Panc1 (cell line): ENCODE measurements around the gene FAM98B. TPM values are rescaled to one million over a fixed set of nuclear protein-coding genes. Genes with fewer than 3 reads are reported as not detected.

Experiments used
- ATAC-seq: fragments of 200-7000 bp; cut with Tn5 transposase; 2 replicates; pipeline ENCODE4 v1.9.1; 2020; ENCODE audit warnings: mild to moderate bottlenecking, moderate library complexity
- BruUV-seq: library from RNA; stranded (reverse); fragments of 400-500 nt; replicated peaks from 2 replicates; lab custom pipeline; 2021; lab: Mats Ljungman, UMichigan
- CTCF ChIA-PET: fragments of 300-600 bp; sonication (Branson Sonifier 250); formaldehyde crosslinking; loops from one replicate; lab custom pipeline; 2022; ENCODE audit warnings: antibody characterized with exemption; lab: Charles Lee
- POLR2A ChIA-PET: fragments of 300-600 bp; sonication (Branson Sonifier 250); formaldehyde crosslinking; loops from one replicate; lab custom pipeline; 2022; ENCODE audit warnings: antibody characterized with exemption; lab: Charles Lee
- DNase-seq: peaks from one replicate; pipeline ENCODE4 v3.0.0-alpha.2; 2010; ENCODE audit warnings: low read depth, low spot score
- H3K27ac ChIP-seq: 2 replicates; pipeline ENCODE4 v1.5.1; 2011; ENCODE audit warnings: mild to moderate bottlenecking, low read length, inconsistent platforms
- H3K27me3 ChIP-seq: fragments of 200-500 bp; sonication (Bioruptor generic); 2 replicates; pipeline ENCODE4 v1.6.0; 2014; ENCODE audit warnings: low read length, inconsistent platforms; ENCODE audit not compliant: control insufficient read depth, insufficient read depth
- H3K36me3 ChIP-seq: fragments of 200-500 bp; sonication (Bioruptor generic); 2 replicates; pipeline ENCODE4 v1.5.1; 2014; ENCODE audit warnings: inconsistent platforms, mild to moderate bottlenecking, low read length, moderate library complexity; ENCODE audit not compliant: control insufficient read depth, insufficient read depth
- H3K4me1 ChIP-seq: 2 replicates; pipeline ENCODE4 v1.5.1; 2011; ENCODE audit warnings: inconsistent platforms, mild to moderate bottlenecking, low read length, moderate library complexity; ENCODE audit not compliant: control insufficient read depth, insufficient read depth
- H3K4me3 ChIP-seq, 2 experiments: 2 replicates each; pipeline ENCODE4 v1.5.1; 2011 to 2012; ENCODE audit warnings: low read depth in 2 of 2, low read length in 2 of 2, mild to moderate bottlenecking in 2 of 2, inconsistent platforms in 1 of 2, moderate library complexity in 1 of 2
- H3K9me3 ChIP-seq: fragments of 200-500 bp; sonication (Bioruptor generic); 2 replicates; pipeline ENCODE4 v1.5.1; 2014; ENCODE audit warnings: low read depth, mild to moderate bottlenecking, inconsistent platforms, low read length, moderate library complexity; ENCODE audit not compliant: control insufficient read depth, insufficient read depth
- POLR2AphosphoS5 ChIP-seq: IDR thresholded peaks from 2 replicates; pipeline ENCODE4 v1.6.1; 2012; ENCODE audit warnings: mild to moderate bottlenecking, low read depth, low read length, moderate library complexity
- SIN3A ChIP-seq: IDR thresholded peaks from 2 replicates; pipeline ENCODE4 v1.6.1; 2012; ENCODE audit warnings: low read depth, mild to moderate bottlenecking, low read length, moderate library complexity, borderline replicate concordance; ENCODE audit not compliant: insufficient read depth
- TCF7L2 ChIP-seq: IDR thresholded peaks from 2 replicates; pipeline ENCODE4 v1.6.1; 2011; ENCODE audit warnings: mild to moderate bottlenecking, low read depth, low read length, inconsistent platforms
- in situ Hi-C: cut with HindIII; loops from 2 replicates; pipeline ENCODE4 v1.10.0; 2016; ENCODE audit warnings: low sequenced_read_pairs, low pct_unique_long_range_greater_than_20kb
- intact Hi-C: fragments of 100-400 bp; cut with micrococcal nuclease; formaldehyde crosslinking; loops from one replicate; pipeline ENCODE4 v1.10.0; 2022; ENCODE audit not compliant: unreplicated experiment
- total RNA-seq: library from RNA; stranded (reverse); gene quantifications from one replicate; pipeline ENCODE4 v1.2.1, GENCODE V29; 2021; ENCODE audit not compliant: unreplicated experiment
- TF ChIP-seq, protein P1 (sequence below): fragments of 450-650 bp; IDR thresholded peaks from 2 replicates; pipeline ENCODE4 v1.5.1; 2017; ENCODE audit warnings: mild to moderate bottlenecking
- TF ChIP-seq, protein P2 (sequence below), 2 experiments: IDR thresholded peaks; 2 replicates each; pipeline ENCODE4 v1.6.1; 2011 to 2012; ENCODE audit warnings: low read depth in 2 of 2, control low read depth in 1 of 2, low read length in 1 of 2, mild to moderate bottlenecking in 1 of 2, moderate library complexity in 1 of 2; ENCODE audit not compliant: insufficient read depth in 1 of 2

The FAM98B gene
- total RNA-seq, 1 experiment from 2014 or later = 32.5 TPM

DNA sequence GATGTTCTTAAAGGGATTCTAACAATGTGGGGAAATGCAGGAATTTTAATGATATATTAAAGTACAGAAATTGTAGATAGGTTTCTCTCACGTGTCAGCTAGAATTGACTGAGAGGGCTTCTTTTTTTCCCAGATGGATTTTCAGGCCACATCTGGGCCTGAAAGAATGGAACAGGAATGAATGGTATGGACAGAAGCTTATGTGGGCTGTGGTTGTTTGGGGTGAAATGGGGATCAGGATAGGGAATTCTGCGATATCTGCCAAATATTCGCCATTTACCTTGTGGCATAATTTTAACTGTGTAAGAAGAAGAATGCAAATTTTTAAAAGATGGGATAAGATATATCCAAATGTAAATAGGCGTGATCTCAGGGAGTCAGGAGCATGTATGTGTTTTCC, 45.4 kb upstream of the FAM98B start:
- H3K27ac ChIP-seq = no peak overlapping the region
- H3K9me3 ChIP-seq = no peaks in the 10 kb centered on the region
- ChIA-PET POLR2A (no interaction called here), CTCF (no interaction called here)
- no peaks in the 10 kb centered on the region for H3K36me3 ChIP-seq
- H3K4me3 ChIP-seq = no peak overlapping the region
- intact Hi-C loops (no loop called here), in situ Hi-C loops (no loop called here)
- H3K4me1 ChIP-seq = no peaks in the 10 kb centered on the region
- DNase-seq = no peak
- H3K27me3 ChIP-seq = peaks cover 6% of the 10 kb centered on the region; the same call in 1 of the 2 replicates
- ATAC-seq = no peak
- BruUV-seq = no TSS peak
- TF ChIP-seq SIN3A = no peak
- no peak for TF ChIP-seq TCF7L2
- TF ChIP-seq, protein P1, sequence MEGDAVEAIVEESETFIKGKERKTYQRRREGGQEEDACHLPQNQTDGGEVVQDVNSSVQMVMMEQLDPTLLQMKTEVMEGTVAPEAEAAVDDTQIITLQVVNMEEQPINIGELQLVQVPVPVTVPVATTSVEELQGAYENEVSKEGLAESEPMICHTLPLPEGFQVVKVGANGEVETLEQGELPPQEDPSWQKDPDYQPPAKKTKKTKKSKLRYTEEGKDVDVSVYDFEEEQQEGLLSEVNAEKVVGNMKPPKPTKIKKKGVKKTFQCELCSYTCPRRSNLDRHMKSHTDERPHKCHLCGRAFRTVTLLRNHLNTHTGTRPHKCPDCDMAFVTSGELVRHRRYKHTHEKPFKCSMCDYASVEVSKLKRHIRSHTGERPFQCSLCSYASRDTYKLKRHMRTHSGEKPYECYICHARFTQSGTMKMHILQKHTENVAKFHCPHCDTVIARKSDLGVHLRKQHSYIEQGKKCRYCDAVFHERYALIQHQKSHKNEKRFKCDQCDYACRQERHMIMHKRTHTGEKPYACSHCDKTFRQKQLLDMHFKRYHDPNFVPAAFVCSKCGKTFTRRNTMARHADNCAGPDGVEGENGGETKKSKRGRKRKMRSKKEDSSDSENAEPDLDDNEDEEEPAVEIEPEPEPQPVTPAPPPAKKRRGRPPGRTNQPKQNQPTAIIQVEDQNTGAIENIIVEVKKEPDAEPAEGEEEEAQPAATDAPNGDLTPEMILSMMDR = no peak
- TF ChIP-seq, protein P2, sequence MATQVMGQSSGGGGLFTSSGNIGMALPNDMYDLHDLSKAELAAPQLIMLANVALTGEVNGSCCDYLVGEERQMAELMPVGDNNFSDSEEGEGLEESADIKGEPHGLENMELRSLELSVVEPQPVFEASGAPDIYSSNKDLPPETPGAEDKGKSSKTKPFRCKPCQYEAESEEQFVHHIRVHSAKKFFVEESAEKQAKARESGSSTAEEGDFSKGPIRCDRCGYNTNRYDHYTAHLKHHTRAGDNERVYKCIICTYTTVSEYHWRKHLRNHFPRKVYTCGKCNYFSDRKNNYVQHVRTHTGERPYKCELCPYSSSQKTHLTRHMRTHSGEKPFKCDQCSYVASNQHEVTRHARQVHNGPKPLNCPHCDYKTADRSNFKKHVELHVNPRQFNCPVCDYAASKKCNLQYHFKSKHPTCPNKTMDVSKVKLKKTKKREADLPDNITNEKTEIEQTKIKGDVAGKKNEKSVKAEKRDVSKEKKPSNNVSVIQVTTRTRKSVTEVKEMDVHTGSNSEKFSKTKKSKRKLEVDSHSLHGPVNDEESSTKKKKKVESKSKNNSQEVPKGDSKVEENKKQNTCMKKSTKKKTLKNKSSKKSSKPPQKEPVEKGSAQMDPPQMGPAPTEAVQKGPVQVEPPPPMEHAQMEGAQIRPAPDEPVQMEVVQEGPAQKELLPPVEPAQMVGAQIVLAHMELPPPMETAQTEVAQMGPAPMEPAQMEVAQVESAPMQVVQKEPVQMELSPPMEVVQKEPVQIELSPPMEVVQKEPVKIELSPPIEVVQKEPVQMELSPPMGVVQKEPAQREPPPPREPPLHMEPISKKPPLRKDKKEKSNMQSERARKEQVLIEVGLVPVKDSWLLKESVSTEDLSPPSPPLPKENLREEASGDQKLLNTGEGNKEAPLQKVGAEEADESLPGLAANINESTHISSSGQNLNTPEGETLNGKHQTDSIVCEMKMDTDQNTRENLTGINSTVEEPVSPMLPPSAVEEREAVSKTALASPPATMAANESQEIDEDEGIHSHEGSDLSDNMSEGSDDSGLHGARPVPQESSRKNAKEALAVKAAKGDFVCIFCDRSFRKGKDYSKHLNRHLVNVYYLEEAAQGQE (IDR thresholded peaks at IDR 0.05; ENCODE audit: insufficient read depth in 1 of 2, low read depth in 2 of 2, low read length in 1 of 2) = no peak
- no peak for TF ChIP-seq POLR2AphosphoS5

GRCh38 chr15:38411902-38412301, 42.0 kb upstream of the FAM98B start:
- Histone ChIP-seq H3K4me3 (no peak overlapping the region), H3K27ac (no peak overlapping the region), H3K9me3 (no peaks in the 10 kb centered on the region), H3K4me1 (no peaks in the 10 kb centered on the region), H3K36me3 (no peaks in the 10 kb centered on the region), H3K27me3 (peaks cover 6% of the 10 kb centered on the region; the same call in 1 of the 2 replicates)
- no peak for TF ChIP-seq SIN3A
- no peak for TF ChIP-seq TCF7L2
- TF ChIP-seq, protein P2 (IDR thresholded peaks at IDR 0.05; ENCODE audit: insufficient read depth in 1 of 2, low read depth in 2 of 2, low read length in 1 of 2) = no peak
- TF ChIP-seq, protein P1 = no peak
- no peak for TF ChIP-seq POLR2AphosphoS5
- intact Hi-C loops = no loop called here
- no peak for DNase-seq
- no TSS peak for BruUV-seq
- ChIA-PET CTCF (no interaction called here), POLR2A (no interaction called here)
- ATAC-seq = no peak
- in situ Hi-C loops = no loop called here
